Measurements from ENCODE around the gene SEPTIN8.

- TF ChIP-seq EZH2 (IDR thresholded peaks at IDR 0.05; ENCODE audit: low read length) (no peak), CTCF (optimal IDR thresholded peaks at IDR 0.05 in 1 of 3, IDR thresholded peaks at IDR 0.05 in 1 of 3, conservative IDR thresholded peaks at IDR 0.05 in 1 of 3; ENCODE audit: extremely low read depth in 1 of 3, insufficient read depth in 2 of 3, low read length in 3 of 3) (no peak)
Observed at GRCh38 chr5:132816554-132816953, 39.5 kb upstream of the SEPTIN8 start.
